HepG2 (cell line): ENCODE data around the gene PRELID2. TPM values are rescaled to one million over a fixed set of nuclear protein-coding genes. Genes with fewer than 3 reads are reported as not detected.

Experiments used
- CTCF ChIP-seq: sonication (generic); formaldehyde crosslinking; IDR thresholded peaks from 2 replicates; pipeline ENCODE4 v1.5.0; 2020; ENCODE audit warnings: mild to moderate bottlenecking, missing genetic modification reagents, moderate library complexity
- HMGXB4 ChIP-seq, 2 experiments: sonication (generic) in 1 of 2; formaldehyde crosslinking in 1 of 2; IDR thresholded peaks; 2 replicates each; pipeline versions ENCODE4 v1.4.0 to v1.6.1; 2018 to 2020; ENCODE audit warnings: missing genetic modification reagents in 2 of 2, borderline replicate concordance in 1 of 2, low read depth in 1 of 2, mild to moderate bottlenecking in 1 of 2, missing biosample characterization in 1 of 2
- SATB2 ChIP-seq: sonication (generic); formaldehyde crosslinking; IDR thresholded peaks from 2 replicates; pipeline ENCODE4 v1.5.0; 2020; ENCODE audit warnings: missing genetic modification reagents
- SMC3 ChIP-seq: IDR thresholded peaks from 2 replicates; pipeline ENCODE4 v1.6.1; 2011; ENCODE audit warnings: low read length, improper control_type of control experiment
- STAG1 ChIP-seq: sonication (generic); formaldehyde crosslinking; IDR thresholded peaks from 2 replicates; pipeline ENCODE4 v1.4.0; 2020; ENCODE audit warnings: missing genetic modification reagents
- ZMYM3 ChIP-seq: sonication (generic); formaldehyde crosslinking; IDR thresholded peaks from 2 replicates; pipeline ENCODE4 v1.5.1; 2020; ENCODE audit warnings: mild to moderate bottlenecking, missing genetic modification reagents
- polyA plus RNA-seq, 8 experiments: library from polyadenylated mRNA; depleted of rRNA in 3 of 8; stranded (reverse) in 7 of 8; unstranded in 1 of 8; fragments of >200 nt; fragmentation: Illumina TruSeq in 4 of 8; extraction: Trizol in 4 of 8; gene quantifications; 2 replicates each; pipeline versions ENCODE4 v1.2.1 to v1.2.3, GENCODE V29; 2011 to 2016; ENCODE audit warnings: low read depth in 4 of 8, missing spikeins in 1 of 8, mixed read lengths in 1 of 8; ENCODE audit not compliant: insufficient read depth in 1 of 8
- total RNA-seq, 5 experiments: library from RNA; depleted of rRNA; stranded (reverse); fragments of >200 nt; fragmentation: Illumina TruSeq; extraction: Trizol; gene quantifications; 2 replicates each; pipeline ENCODE4 v1.2.3, GENCODE V29; 2016; ENCODE audit warnings: low read depth in 1 of 5
- TF ChIP-seq, protein P1 (sequence below): IDR thresholded peaks from 2 replicates; pipeline ENCODE4 v1.6.1; 2012; ENCODE audit warnings: low read depth, low read length, improper control_type of control experiment

Gene PRELID2
- total and polyA plus RNA-seq, 2 of the 13 experiments (the other 11 are each of a cell fraction or from before 2014, with no cell fraction given) = 10.0 to 22.9 TPM

DNA sequence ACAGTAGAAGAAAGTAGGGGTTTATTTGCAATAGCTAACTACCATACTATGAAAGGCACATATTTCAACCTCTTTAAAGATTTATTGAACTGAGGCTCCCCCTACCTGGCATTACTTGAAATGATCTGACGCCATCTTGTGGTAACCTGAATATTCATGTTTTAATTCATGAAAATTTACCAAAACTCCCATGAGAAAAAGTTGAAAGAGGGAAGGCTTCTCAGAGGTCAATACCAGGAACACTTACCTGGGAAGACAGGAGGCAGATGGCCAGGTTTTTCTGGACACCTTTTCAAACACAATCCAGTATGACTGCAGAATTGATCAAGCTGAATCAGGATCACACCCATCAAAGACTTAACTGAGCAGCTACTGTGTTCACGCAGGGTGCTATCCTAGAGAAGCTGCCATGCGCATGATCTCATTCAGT lies 9.4 kb downstream of the PRELID2 start (continued):
- TF ChIP-seq, protein P1, sequence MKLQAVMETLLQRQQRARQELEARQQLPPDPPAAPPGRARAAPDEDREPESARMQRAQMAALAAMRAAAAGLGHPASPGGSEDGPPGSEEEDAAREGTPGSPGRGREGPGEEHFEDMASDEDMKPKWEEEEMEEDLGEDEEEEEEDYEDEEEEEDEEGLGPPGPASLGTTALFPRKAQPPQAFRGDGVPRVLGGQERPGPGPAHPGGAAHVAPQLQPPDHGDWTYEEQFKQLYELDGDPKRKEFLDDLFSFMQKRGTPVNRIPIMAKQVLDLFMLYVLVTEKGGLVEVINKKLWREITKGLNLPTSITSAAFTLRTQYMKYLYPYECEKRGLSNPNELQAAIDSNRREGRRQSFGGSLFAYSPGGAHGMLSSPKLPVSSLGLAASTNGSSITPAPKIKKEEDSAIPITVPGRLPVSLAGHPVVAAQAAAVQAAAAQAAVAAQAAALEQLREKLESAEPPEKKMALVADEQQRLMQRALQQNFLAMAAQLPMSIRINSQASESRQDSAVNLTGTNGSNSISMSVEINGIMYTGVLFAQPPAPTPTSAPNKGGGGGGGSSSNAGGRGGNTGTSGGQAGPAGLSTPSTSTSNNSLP = 0 out of 2 replicates have a peak, but pooled peaks have one; percentile 15
- TF ChIP-seq ZMYM3 (CRISPR knock-in tag) (peak; percentile 57; the same call in 1 of the 2 replicates), STAG1 (CRISPR knock-in tag) (peak; percentile 71), SATB2 (CRISPR knock-in tag) (no peak), SMC3 (peak; percentile 72), HMGXB4 (CRISPR knock-in tag; IDR thresholded peaks at IDR 0.05; ENCODE audit: borderline replicate concordance in 1 of 2, low read depth in 1 of 2) (peak in 1 of 2 experiments; percentile 29; a peak in 1 of 4 replicates), CTCF (CRISPR knock-in tag) (peak; percentile 72)
- TF ChIP-seq, all 625 proteins: peak for 10
